ENCODE measurements around the gene CREG2.

DNA sequence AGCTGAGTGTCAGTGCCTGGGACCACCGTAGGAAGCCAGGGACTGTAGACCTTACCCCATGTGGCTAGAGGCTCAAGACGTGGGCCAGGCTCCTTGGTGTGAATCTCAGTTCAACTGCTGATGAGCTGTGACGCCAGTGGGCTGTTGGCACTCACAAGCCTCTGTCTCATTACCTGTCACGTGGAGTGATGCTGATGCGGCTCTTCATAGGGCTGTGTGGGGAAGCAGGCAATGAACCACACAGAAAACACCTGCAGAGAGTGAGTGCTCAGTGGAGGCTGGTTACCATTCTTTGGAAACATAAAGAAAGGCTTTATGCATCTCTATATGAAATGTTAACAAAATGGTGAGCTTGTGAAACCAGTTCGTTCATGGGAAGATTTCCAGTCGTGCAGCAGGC, 36.1 kb downstream of the CREG2 start:
- TF ChIP-seq, protein P1, sequence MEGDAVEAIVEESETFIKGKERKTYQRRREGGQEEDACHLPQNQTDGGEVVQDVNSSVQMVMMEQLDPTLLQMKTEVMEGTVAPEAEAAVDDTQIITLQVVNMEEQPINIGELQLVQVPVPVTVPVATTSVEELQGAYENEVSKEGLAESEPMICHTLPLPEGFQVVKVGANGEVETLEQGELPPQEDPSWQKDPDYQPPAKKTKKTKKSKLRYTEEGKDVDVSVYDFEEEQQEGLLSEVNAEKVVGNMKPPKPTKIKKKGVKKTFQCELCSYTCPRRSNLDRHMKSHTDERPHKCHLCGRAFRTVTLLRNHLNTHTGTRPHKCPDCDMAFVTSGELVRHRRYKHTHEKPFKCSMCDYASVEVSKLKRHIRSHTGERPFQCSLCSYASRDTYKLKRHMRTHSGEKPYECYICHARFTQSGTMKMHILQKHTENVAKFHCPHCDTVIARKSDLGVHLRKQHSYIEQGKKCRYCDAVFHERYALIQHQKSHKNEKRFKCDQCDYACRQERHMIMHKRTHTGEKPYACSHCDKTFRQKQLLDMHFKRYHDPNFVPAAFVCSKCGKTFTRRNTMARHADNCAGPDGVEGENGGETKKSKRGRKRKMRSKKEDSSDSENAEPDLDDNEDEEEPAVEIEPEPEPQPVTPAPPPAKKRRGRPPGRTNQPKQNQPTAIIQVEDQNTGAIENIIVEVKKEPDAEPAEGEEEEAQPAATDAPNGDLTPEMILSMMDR (IDR thresholded peaks at IDR 0.05): no peak
- TF ChIP-seq POLR2A (IDR thresholded peaks at IDR 0.05): no peak

All from lower leg skin (tissue), 3 donors.